NOMO-1 treated with DMSO at 0.1 percent for 48 hours (cell line): ENCODE measurements around the gene PTPN22.

Experiments used
- DNase-seq: peaks from one replicate; lab custom pipeline; 2025; ENCODE audit not compliant: unreplicated experiment; lab: John Stamatoyannopoulos, UW

Gene PTPN22

GRCh38 chr1:113804421-113805255 is 66.9 kb downstream of the PTPN22 start:
- peak; percentile 59 for DNase-seq

DNA sequence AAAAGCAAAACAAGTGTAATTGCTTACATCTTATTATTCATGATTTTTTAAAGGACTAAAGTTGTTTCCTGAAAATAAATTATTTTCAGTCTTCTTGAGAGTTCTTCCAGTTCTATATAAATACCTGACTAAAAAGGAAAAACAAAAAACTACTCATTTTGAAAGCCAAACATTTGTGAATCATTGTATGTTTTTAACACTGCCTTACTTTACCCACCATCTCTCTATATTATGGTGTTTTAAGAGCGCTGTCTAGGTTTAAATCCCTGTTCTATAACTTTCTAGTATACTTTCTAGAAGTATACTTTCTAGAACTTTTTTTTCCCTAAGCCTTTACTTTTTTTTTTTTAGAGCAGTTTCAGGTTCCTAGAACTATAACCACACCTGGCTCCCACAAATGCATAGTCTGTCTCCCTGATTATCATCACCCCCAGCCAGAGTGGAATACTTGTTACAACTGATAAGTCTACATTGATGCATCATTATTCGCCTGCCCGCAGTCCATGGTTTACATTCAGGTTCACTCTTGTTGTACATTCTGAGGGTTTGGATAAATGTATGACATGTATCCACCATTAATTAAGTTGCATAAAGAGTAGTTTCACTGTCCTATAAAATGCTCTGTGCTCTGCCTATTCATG is 69.0 kb downstream of the PTPN22 start:
- DNase-seq = no peak

- DNase-seq = no peak
Measured at GRCh38 chr1:113800487-113800886, 71.0 kb downstream of the PTPN22 start.

GRCh38 chr1:113797472-113797871 is 74.0 kb downstream of the PTPN22 start:
- no peak for DNase-seq

DNA sequence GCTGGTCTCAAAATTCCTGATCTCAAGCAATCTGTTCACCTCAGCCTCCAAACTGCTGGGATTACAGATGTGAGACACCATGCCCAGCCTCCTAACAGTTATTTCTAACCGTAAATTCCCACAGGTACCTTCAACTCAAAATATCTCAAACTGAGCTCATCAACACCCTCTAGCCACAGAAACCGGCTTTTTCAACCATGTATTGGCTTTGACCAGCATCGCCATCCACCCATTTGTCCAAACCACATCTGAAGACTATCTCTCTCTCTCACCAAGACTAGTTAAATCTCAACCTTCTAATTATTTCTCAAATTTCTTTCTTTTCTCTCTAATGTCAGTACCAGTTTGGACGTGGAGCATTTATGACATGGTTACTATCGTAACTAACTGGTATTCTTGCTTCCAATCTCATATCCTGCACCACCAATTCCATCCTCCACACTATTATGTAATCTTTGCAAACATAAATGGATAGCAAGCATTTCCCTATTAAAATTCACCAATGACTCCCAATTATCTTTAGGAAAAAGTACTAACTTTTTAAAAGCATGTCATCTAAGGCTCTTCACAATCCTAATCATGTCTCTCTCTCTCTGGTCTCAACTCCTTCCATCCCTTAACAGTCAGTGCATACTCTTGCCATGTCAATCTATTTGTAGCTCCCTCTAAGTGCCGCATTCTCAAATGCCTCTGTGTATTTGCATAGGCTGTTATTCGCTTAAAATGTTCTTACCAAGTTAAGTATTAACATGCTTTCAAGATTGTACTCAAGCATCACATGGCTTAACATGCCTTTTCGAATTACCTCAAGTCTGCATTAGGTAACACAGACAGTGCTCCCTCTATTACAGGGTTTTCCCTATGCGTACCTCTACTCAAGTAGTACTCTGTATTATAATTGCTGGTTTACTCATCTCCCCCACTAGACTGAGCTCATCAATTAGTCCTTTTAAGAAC is 77.4 kb downstream of the PTPN22 start:
- no peak for DNase-seq

GRCh38 chr1:113792986-113793385 is 78.5 kb downstream of the PTPN22 start:
- no peak for DNase-seq

GRCh38 chr1:113792471-113792870 is 79.0 kb downstream of the PTPN22 start:
- no peak for DNase-seq

- DNase-seq = no peak
Measured at GRCh38 chr1:113788802-113789201, 82.7 kb downstream of the PTPN22 start.

DNA sequence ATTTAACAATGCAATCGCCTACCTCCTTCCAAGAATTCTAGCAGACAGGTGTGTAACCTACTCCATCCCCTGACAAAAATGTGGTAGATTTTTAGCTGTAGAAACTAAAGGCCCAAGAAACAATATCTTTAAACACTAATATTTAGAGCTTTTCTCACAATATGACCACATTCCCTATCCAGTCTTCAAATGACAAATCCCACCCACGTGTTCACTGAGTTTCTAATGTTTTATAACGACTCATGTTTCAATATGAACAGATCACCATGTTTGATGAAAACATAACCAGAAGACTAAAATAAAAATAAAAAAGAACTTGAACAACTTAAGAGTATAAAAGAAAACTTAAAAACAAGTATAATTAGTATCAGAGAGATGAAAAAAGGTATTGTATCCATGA is 83.8 kb downstream of the PTPN22 start:
- DNase-seq = no peak

DNA sequence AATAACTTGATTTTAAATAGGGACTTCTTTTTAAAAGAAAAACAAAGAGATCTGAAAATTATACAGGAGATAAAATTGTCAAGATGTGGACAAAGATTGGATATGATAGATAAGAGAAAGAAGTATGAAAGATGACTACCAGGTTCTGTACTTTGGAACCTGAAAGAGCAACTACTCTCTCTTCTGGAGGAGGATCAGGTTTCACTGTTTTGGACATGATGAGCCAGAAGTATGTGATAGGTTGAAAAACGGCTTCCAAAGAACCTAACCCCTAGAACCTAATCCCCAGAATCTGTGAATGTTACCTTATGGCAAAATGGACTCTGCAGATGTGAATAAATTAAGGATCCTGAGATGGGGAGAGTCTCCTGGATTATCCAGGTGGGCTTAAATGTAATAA is 85.4 kb downstream of the PTPN22 start:
- no peak for DNase-seq

- peak; percentile 32 for DNase-seq
Measured at GRCh38 chr1:113784104-113784779, 87.3 kb downstream of the PTPN22 start.

DNA sequence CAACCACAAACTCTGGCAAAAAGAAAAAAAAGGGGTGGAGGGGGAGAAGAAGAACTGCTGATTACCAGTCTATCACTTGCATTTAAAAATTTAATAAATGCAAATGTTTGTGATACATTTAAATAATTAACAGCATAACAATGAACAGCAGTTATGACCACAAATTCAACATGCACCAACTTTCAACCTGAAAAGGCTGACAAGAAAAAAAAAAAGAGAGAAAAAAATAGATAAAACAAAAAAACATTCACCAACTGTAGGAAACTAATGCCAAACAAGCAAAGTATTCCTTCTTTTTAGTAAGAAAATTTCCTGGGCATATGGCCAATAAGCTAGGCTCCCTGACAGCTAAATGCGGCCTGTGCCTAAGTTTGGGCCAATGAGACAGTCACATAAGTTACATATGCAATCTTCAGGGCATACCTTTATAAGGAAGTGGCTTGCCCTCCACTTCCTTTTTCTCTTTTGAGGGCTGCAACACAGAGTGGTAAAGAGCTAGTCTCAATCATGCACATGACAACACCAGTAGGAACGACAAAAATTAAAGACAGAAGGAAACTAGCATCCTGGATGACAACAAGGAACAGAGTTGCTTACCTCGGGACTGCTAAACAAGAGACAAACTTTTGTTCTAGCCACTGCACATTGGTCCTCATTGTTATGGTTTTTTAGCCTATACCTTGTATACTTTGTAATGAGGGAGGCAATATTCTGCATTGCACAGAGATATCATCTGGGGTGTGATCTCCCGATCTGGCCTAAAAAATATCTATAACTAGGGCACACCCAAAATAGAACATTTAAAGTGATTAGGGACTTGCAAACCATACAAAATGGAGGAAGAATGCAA is 88.0 kb downstream of the PTPN22 start:
- DNase-seq = peak; percentile 94

DNA sequence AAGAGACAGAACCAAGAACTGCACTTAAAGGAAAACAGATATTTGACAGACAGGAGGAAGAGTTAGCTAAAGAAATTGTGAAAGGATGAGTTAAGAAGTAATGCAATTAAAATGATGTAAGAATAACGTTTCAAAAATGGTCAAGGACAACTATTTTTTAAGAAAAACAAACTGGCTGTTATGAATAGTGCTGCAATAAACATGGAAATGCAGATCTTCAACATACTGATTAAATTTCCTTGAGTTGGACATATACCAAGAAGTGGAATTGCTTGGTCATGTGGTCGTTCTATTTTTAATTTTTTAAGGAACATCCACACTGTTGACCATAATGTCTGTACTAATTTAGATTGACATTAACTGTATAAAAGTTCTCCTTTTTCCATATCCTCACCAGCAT is 89.1 kb downstream of the PTPN22 start:
- DNase-seq = peak; percentile 79

DNA sequence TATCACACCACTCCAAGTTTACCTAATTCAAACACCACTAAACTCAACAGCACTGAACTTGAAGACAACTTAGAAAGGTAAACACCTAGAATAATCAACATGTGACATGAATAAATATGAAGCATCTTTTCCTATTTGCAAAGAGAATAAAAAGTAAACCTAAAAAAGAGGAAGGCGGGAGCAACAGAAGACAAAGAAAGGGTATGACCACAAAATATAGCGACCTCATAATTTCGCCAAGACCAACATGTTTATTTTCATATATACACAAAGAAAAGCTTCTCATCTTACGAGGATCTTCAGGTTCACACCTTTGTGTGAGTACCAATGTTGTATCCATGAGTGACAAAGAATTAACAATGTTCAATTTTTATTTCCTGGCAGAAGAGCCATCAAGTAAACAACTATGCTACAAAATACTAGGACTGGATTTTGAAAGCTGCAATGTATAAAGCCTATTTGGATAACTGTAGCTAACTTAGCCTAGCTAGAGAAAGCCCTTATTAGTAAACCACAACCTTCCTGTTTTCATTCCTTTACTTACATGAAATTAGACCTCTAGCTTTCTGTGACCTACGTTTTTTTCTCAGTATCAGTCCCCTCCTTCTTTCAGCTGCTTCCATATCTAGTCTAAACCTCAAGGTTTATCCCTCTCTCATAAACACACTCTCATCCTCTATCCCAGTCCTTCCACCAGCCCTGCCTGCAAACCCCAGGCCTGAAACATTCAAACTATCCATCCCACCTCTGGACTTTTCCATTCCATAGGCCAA is 91.0 kb downstream of the PTPN22 start:
- peak; percentile 61 for DNase-seq

DNA sequence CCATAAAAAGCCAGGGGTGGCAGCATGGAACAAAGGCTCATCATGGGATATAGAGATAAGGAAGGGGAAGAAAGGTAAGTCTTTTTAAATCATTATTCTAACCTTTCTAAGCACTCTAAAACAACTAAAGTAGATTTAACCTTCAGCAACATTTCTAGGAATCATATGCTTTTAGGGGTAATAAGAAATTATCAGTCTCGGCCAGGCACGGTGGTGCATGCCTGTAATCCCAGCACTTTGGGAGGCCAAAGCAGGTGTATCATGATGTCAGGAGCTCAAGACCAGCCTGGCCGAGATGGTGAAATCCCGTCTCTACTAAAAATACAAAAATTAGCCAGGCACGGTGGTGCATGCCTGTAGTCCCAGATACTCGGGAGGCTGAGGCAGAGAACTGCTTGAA is 92.0 kb downstream of the PTPN22 start:
- no peak for DNase-seq

DNA sequence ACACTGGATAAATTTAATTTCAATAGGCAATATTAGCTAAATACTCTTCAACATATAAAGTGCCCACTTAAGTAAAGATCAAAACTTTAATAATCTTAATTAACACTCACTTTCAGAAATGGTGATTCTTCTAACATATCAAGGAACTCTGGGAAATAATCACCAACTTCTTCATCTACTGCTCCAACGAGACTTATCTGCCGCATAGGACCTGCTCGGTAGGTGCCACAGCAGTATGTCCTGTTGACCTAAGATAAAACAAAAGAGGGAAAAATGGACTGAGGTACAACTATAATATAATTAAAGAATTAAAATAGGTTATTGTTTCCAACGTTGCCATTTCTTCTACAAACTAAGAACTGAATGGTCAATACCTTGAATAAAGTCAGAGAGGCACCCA is 94.0 kb downstream of the PTPN22 start:
- no peak for DNase-seq

GRCh38 chr1:113770031-113770430 is 101.5 kb downstream of the PTPN22 start:
- no peak for DNase-seq

GRCh38 chr1:113769601-113769970 is 101.9 kb downstream of the PTPN22 start:
- DNase-seq = no peak

DNA sequence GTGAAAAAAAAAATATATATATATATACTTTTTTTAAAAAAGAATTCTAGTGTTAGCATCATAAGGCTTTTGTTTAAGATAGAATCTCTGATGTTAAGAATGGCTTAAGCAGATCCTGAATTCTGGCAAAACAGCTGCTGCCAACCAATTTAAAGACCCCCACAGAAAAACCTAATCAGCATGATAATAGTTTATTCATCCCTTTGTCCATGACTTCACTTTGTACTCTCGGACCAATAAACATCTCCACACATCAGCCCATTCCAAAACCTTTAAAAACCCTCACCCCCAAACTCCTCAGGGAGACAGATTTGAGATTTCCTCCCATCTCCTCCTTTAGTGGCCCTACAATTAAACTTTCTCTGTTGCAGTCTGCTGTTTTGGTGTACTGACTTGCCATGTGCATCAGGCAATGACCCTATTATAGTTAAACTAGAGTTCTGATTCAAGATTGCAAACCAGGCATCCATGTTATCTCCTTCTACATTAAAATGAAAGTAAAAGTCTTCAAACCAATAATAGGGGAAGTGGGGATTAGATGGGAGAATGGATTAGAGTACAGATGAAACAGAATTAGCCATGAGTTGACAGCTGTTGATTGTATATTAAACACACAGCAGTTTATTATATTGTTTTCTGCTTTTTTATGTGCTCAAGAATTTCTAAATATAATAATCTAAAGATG is 102.5 kb downstream of the PTPN22 start:
- peak; percentile 36 for DNase-seq
